Activated CD8-positive, alpha-beta memory T cell treated with anti-CD3 and anti-CD28 coated beads, Interleukin-2, amount 10 ng/mL, durations not matched to agents 7 days and 5 days (primary cell): Measurements from ENCODE around the gene VSIR. TPM values are rescaled to one million over a fixed set of nuclear protein-coding genes. Genes with fewer than 3 reads are reported as not detected.

ENCODE experiments used
- ATAC-seq: fragments of 150-1000 bp; cut with Tn5 transposase; one replicate; pipeline ENCODE4 v1.10.0; 2021; ENCODE audit warnings: moderate library complexity
- CTCF ChIA-PET: fragments of 350-600 bp; sonication (Branson Sonifier 250); formaldehyde crosslinking; loops from one replicate; lab custom pipeline; 2021; ENCODE audit warnings: antibody characterized with exemption; lab: Charles Lee
- DNase-seq: peaks from one replicate; pipeline ENCODE4 v3.0.0-alpha.2; 2020
- H3K27ac Mint-ChIP-seq: one replicate; pipeline ENCODE4 v1.8.0; 2021; ENCODE audit warnings: mild to moderate bottlenecking, mixed read lengths
- H3K27me3 Mint-ChIP-seq: one replicate; pipeline ENCODE4 v1.8.0; 2021; ENCODE audit warnings: mixed read lengths
- H3K36me3 Mint-ChIP-seq: one replicate; pipeline ENCODE4 v1.8.0; 2021; ENCODE audit warnings: mild to moderate bottlenecking, mixed read lengths
- H3K4me1 Mint-ChIP-seq: one replicate; pipeline ENCODE4 v1.8.0; 2021; ENCODE audit warnings: mixed read lengths
- H3K4me3 Mint-ChIP-seq: one replicate; pipeline ENCODE4 v1.8.0; 2021; ENCODE audit warnings: mild to moderate bottlenecking, moderate library complexity, mixed read lengths
- H3K9me3 Mint-ChIP-seq: one replicate; pipeline ENCODE4 v1.8.0; 2022; ENCODE audit warnings: low read depth, mixed read lengths
- total RNA-seq, 2 experiments: library from RNA; stranded (reverse); gene quantifications; one replicate each; pipeline ENCODE4 v1.2.3, GENCODE V29; 2021

Gene VSIR
- total RNA-seq, 2 experiments from 2014 or later, result 37.8 to 68.4 TPM

DNA sequence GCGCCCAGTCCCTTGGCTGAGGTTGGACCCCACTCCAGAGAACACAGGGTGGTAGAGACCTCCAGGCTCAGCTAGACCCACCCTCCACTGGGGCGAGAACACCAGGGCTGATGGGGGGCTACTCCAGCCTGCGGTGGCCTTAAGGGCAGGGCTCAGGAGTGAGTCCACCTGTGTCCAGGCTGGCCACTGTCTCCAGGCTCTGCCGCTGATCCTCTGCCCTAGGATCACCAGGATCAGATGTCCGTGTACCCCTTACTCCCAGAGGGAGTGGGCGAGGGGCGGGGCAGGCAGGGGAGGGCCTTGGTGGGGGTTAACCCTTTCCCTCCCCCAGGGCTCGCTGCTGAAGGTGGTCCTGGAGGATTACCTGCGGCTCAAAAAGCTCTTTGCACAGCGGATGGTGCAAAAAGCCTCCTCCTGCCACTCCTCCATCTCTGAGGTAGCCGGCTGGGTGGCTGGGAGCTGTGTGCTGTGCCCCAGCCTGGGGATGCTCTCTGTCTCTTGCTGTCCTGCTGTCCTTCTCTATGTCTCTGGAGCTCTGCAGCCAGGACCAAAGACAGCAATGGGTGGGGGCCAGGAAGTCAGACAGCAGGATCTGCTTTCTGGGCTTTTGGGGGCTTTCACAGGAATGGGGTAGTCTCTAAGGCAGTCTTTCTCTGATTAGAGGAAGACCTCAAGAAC, 39.7 kb upstream of the VSIR start:
- H3K4me1 Mint-ChIP-seq, result peaks cover 5% of the 10 kb centered on the region

DNA sequence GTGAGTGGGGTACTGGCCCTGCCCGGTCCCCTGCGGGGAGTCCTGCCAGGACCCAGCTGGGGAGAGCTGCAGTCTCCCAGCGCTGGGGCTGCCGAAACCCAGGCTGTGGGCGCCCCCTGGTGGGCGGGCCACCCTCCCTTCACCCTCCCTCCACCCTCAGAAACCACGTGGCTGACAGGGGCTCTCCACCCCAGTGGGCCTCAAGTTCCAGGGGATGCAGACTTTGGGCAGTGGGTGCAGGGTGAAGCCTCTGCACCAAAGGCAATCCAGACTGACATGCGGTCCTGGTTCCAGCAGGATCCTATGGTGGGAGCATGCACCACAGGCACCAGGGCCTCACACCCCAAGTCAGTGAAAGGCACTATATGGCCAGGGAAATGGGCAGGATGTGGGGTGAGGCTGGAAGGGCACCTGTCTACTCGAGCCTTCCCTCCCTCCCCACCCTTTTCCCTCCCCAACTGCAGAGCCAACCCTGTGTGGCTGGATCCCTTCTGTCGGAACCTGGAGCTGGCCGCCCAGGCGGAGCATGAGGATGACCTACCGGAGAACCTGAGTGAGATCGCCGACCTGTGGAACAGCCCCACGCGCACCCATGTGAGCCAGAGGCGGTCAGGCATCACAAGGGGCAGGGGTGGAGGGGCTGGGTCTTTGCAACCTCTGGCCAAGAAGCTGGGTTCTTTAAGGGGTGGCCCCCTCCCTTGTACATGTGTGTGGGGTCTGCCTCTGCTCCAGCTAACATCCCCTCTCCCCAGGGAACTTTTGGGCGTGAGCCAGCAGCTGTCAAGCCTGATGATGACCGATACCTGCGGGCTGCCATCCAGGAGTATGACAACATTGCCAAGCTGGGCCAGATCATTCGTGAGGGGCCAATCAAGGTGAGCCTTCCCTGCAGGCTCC, 38.9 kb upstream of the VSIR start:
- Mint-ChIP-seq H3K4me1 (peaks cover 5% of the 10 kb centered on the region), H3K27ac (no peak overlapping the region), H3K4me3 (no peak overlapping the region), H3K27me3 (no peaks in the 10 kb centered on the region), H3K36me3 (no peaks in the 10 kb centered on the region), H3K9me3 (no peaks in the 10 kb centered on the region)
- ATAC-seq (peak; percentile 96), DNase-seq (peak; percentile 82)
- CTCF ChIA-PET, result interaction anchor here (0.6 to 5.7 kb wide), 37 partner anchors 10 to 497 kb away, joined by 3 to 47 read pairs (median 5); partner anchors contain the start of genes PSAP, SLC29A3 and VSIR

More for the DNA sequence above, 39.7 kb upstream of the VSIR start:
- ATAC-seq, result no peak
- no peak overlapping the region for H3K27ac Mint-ChIP-seq
- no peaks in the 10 kb centered on the region for H3K27me3 Mint-ChIP-seq
- H3K9me3 Mint-ChIP-seq, result no peaks in the 10 kb centered on the region
- H3K4me3 Mint-ChIP-seq, result no peak overlapping the region
- H3K36me3 Mint-ChIP-seq, result no peaks in the 10 kb centered on the region
- no peak for DNase-seq
- CTCF ChIA-PET, result interaction anchor here (0.9 to 5.7 kb wide), 21 partner anchors 9 to 494 kb away, joined by 3 to 47 read pairs (median 6); partner anchors contain the start of genes PSAP, SLC29A3 and VSIR

DNA sequence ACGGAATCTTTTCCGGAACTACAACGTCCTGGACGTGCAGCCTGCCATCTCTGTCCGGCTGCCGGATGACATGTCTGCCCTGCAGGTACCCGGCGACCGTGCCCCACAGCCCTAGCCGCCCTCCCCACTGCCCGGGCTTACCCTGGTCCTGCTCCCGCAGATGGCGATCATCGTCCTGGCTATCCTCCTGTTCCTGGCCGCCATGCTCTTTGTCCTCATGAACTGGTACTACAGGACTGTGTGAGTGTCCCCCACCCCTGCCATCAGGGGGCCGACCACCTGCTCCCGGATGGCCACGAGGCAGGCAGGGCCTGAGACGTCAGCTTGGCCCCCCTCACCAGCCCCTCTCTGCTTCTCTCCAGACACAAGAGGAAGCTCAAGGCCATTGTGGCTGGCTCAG, 38.0 kb upstream of the VSIR start:
- H3K9me3 Mint-ChIP-seq, result no peaks in the 10 kb centered on the region
- peaks cover 5% of the 10 kb centered on the region for H3K4me1 Mint-ChIP-seq
- DNase-seq (no peak), ATAC-seq (no peak)
- no peak overlapping the region for H3K4me3 Mint-ChIP-seq
- no peaks in the 10 kb centered on the region for H3K36me3 Mint-ChIP-seq
- CTCF ChIA-PET, result interaction anchor here (0.6 to 5.7 kb wide), 34 partner anchors 10 to 496 kb away, joined by 3 to 47 read pairs (median 5); partner anchors contain the start of genes PSAP, SLC29A3 and VSIR
- no peak overlapping the region for H3K27ac Mint-ChIP-seq
- no peaks in the 10 kb centered on the region for H3K27me3 Mint-ChIP-seq

DNA sequence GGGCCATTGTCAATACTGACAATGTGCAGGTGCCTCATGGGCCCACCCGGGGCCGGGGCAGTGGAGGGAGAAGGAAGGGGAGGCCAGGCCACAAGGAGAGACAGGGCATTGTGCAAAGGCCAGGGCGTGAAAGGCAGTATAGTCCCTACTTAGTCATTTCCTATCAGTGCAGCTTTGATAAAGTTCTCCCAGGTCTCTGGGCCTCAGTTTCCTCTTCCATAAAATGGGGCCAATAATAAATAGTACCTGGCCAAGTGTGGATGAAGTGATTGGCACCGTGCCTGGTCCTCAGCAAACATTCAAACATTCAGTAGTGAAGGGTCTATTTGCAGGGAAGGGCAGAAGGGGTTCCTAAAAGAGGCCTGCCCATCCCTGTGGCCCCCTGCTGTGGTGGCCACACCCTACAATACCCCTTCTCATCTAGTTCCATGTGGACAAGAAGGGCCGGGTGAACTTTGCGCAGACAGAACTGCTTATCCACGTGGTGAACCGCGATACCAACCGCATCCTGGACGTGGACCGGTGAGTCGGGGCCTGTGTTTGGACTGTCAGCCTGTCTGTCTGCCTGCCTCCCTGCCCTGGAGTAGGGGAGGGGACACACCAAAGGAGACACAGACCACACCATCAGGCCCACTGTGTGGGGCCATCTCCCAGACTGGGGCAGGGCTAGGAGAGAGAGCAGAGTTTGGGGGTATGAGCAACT, 36.9 kb upstream of the VSIR start:
- no peak overlapping the region for H3K27ac Mint-ChIP-seq
- peaks cover 3% of the 10 kb centered on the region for H3K27me3 Mint-ChIP-seq
- peaks cover 5% of the 10 kb centered on the region for H3K4me1 Mint-ChIP-seq
- ATAC-seq, result no peak
- CTCF ChIA-PET, result interaction anchor here (4.8 to 5.7 kb wide), 2 partner anchors 37 to 103 kb away, joined by 26 to 47 read pairs; partner anchors contain the start of gene VSIR
- H3K4me3 Mint-ChIP-seq, result no peak overlapping the region
- DNase-seq, result no peak
- H3K9me3 Mint-ChIP-seq, result no peaks in the 10 kb centered on the region
- no peaks in the 10 kb centered on the region for H3K36me3 Mint-ChIP-seq

DNA sequence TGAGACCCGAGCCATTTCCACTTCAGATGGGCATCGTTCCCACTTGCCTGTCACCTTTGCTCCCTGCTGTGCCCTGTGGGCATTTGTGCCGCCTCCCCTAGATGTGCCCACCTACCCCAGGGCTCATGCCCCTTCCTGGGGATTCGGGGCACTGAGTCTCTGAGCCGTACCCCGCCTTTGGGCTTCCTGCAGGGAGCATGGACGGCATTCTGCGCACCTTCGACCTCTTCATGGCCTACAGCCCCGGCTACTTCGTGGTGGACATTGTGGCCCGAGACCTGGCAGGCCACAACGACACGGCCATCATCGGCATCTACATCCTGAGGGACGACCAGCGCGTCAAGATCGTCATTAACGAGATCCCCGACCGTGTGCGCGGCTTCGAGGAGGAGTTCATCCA, 36.3 kb upstream of the VSIR start:
- peaks cover 7% of the 10 kb centered on the region for H3K27me3 Mint-ChIP-seq
- no peak overlapping the region for H3K4me3 Mint-ChIP-seq
- peaks cover 5% of the 10 kb centered on the region for H3K4me1 Mint-ChIP-seq
- H3K9me3 Mint-ChIP-seq, result no peaks in the 10 kb centered on the region
- DNase-seq (no peak), ATAC-seq (no peak)
- no peaks in the 10 kb centered on the region for H3K36me3 Mint-ChIP-seq
- H3K27ac Mint-ChIP-seq, result no peak overlapping the region
- CTCF ChIA-PET, result interaction anchor here (0.9 kb wide), 1 partner anchor 112 kb away, joined by 3 read pairs; no protein-coding TSS in a partner anchor

DNA sequence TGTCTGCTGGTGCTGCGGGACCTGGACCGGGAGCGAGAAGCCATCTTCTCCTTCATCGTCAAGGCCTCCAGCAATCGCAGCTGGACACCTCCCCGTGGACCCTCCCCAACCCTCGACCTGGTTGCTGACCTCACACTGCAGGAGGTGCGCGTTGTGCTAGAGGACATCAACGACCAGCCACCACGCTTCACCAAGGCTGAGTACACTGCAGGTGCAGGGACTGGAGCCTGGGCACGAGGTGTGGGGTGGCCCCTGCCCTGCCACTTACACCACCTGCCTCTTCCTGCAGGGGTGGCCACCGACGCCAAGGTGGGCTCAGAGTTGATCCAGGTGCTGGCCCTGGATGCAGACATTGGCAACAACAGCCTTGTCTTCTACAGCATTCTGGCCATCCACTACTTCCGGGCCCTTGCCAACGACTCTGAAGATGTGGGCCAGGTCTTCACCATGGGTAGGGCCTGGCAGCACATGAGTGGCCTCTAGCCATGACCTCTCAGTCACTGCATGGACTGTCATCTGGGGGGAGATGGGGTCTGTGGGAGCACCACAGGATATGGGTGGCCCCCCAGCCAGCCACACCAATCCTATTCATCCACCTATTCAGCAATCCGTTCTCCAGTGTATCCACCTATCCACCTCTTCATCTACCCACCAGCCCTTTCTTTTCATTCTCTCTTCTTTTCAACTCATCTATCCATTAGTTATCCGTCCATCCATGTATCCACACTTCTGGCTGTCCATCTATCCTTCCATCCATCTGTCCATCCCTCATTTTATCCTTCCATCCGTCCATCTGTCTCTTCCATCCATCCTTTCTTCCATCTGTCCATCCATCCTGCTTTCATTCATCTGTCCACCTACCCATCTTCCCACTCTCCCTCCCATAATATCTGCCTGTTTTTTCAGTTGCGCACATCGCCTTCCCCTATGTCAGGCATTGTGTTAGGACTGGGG, 34.5 kb upstream of the VSIR start:
- H3K4me3 Mint-ChIP-seq, result no peak overlapping the region
- CTCF ChIA-PET, result no interaction called here
- ATAC-seq, result no peak

DNA sequence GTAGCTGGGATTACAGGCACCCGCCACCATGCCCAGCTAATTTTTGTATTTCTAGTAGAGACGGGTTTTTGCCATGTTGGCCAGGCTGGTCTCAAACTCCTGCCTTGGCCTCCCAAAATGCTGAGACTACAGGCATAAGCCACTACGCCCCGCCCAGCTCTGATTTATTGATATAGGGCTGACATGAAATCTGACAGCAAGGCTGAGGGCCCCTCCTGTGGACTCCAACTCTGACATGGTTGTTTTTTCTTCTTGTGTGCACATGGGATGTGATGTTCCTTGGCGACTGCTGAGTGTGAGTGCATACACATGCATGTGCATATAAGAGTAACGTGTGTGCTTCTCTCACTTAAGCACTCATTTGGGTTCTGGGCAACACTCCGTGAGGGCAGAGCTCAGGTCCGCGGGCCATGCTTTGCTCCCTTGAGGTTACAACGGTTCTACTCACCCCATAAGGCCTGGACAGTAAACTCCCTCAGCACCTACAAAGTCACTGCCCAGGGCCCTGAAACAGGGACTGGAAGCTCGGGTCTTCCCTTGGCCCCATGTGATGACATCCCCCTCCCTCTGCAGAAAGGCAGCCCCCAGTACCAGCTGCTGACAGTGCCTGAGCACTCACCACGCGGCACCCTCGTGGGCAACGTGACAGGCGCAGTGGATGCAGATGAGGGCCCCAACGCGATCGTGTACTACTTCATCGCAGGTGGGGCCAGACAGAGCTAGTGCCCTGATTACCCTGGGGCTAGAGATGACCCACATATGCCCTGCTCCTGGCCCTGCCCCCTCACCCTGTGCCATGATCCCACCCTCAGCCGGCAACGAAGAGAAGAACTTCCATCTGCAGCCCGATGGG, 33.6 kb upstream of the VSIR start:
- Mint-ChIP-seq H3K9me3 (no peaks in the 10 kb centered on the region), H3K27me3 (peaks cover 7% of the 10 kb centered on the region), H3K4me3 (no peak overlapping the region), H3K4me1 (peaks cover 3% of the 10 kb centered on the region), H3K36me3 (no peaks in the 10 kb centered on the region), H3K27ac (no peak overlapping the region)
- CTCF ChIA-PET, result no interaction called here
- no peak for ATAC-seq
- no peak for DNase-seq

More for the DNA sequence above, 34.5 kb upstream of the VSIR start:
- peaks cover 7% of the 10 kb centered on the region for H3K27me3 Mint-ChIP-seq
- peaks cover 5% of the 10 kb centered on the region for H3K4me1 Mint-ChIP-seq
- no peak overlapping the region for H3K27ac Mint-ChIP-seq
- H3K9me3 Mint-ChIP-seq, result no peaks in the 10 kb centered on the region
- no peak for DNase-seq
- no peaks in the 10 kb centered on the region for H3K36me3 Mint-ChIP-seq

DNA sequence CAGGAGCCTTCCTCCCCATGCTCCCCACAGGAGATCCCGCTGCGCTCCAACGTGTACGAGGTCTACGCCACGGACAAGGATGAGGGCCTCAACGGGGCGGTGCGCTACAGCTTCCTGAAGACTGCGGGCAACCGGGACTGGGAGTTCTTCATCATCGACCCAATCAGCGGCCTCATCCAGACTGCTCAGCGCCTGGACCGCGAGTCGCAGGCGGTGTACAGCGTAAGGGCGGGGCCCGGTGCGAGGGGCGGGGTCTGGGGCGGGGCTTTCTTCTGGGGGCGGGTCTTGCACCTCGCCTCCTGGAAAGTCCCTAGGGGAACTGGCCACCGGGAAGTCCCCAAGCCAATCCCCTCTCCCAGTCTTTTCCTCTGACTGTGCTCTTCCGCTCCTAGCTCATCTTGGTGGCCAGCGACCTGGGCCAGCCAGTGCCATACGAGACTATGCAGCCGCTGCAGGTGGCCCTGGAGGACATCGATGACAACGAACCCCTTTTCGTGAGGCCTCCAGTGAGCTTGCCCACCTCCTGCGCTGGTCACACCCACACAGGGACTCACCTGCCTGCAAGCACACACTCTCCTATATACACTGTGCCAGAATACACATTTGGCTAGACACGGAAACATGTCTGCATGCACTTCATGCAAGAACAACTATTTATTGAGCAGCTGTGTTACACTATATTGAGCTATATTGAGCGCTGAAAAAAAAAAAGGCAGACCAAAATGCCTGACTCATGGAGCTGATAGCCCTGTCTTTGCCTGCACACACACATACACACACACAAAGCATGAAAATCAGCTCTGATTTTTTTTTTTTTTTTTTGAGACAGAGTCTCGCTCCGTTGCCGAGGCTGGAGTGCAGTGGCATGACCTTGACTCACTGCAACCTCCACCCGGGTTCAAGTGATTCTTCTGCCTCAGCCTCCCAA, 32.7 kb upstream of the VSIR start:
- CTCF ChIA-PET, result interaction anchor here (1.2 kb wide), 1 partner anchor 32 kb away, joined by 3 read pairs; the partner anchor contains the start of gene VSIR

DNA sequence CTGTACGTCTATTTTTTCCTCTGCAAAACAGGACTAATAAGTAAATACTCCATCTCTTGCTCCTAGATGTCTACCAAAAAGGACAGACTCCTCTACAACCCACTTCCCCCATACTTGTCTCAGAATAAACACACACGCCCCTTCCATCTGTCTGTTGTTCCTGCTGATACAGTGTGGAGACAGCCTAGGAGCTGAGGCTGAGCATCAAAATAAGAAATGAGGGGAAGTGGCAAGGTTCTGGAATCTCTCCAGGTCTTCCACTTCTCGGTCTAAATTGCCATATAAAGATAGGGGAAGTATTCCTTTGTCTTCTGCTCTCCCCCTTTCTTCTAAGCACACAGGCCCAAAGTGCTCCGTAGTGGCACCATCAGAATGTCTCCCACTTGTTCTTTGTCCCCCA, 30.8 kb upstream of the VSIR start:
- peaks cover 7% of the 10 kb centered on the region for H3K27me3 Mint-ChIP-seq
- no peaks in the 10 kb centered on the region for H3K36me3 Mint-ChIP-seq
- H3K9me3 Mint-ChIP-seq, result no peaks in the 10 kb centered on the region
- no peak for DNase-seq
- no peak overlapping the region for H3K4me3 Mint-ChIP-seq
- no peaks in the 10 kb centered on the region for H3K4me1 Mint-ChIP-seq
- H3K27ac Mint-ChIP-seq, result no peak overlapping the region
- no peak for ATAC-seq
- CTCF ChIA-PET, result no interaction called here

More for the DNA sequence above, 32.7 kb upstream of the VSIR start:
- H3K4me3 Mint-ChIP-seq, result no peak overlapping the region
- H3K27me3 Mint-ChIP-seq, result peaks cover 7% of the 10 kb centered on the region
- DNase-seq (no peak), ATAC-seq (no peak)
- peaks cover 3% of the 10 kb centered on the region for H3K4me1 Mint-ChIP-seq
- no peak overlapping the region for H3K27ac Mint-ChIP-seq
- no peaks in the 10 kb centered on the region for H3K36me3 Mint-ChIP-seq
- no peaks in the 10 kb centered on the region for H3K9me3 Mint-ChIP-seq

DNA sequence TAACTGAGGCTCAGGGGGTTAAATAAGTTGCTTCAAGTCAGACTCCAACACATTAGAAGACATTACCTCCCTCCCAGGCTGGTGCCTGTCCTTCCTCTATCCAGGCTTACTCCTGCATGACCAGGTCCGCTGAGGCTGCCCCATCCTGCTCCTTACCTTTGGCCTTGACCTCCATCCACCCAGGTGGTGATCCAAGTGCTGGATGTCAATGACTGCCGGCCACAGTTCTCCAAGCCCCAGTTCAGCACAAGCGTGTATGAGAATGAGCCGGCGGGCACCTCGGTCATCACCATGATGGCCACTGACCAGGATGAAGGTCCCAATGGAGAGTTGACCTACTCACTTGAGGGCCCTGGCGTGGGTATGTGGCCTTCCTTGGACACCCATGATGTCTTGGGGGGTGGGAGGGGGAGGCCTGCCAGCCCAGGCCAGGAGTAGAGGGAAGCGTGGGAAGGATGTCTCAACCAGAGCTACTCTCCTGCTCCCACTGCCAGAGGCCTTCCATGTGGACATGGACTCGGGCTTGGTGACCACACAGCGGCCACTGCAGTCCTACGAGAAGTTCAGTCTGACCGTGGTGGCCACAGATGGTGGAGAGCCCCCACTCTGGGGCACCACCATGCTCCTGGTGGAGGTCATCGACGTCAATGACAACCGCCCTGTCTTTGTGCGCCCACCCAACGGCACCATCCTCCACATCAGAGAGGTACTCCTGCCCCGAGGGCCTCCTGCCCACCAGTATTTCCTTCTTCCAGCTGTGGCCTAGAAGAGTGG, 29.6 kb upstream of the VSIR start:
- H3K4me3 Mint-ChIP-seq, result no peak overlapping the region
- H3K4me1 Mint-ChIP-seq, result peaks cover 3% of the 10 kb centered on the region
- ATAC-seq (no peak), DNase-seq (no peak)
- no peak overlapping the region for H3K27ac Mint-ChIP-seq
- CTCF ChIA-PET, result no interaction called here
- H3K9me3 Mint-ChIP-seq, result no peaks in the 10 kb centered on the region
- H3K27me3 Mint-ChIP-seq, result peaks cover 7% of the 10 kb centered on the region
- no peaks in the 10 kb centered on the region for H3K36me3 Mint-ChIP-seq
